Spleen (tissue), 11 donors: ENCODE data around the gene KCNJ6. TPM values are rescaled to one million over a fixed set of nuclear protein-coding genes. Genes with fewer than 3 reads are reported as not detected.

ENCODE experiments used
- DNase-seq: peaks from one replicate; pipeline ENCODE4 v3.0.0-alpha.2; 2020
- H3K27ac ChIP-seq, 8 donors: fragments of 200-600 bp; sonication (generic) in 7 of 8; 1 replicate in 4 of 8; 2 replicates in 4 of 8; pipeline versions ENCODE4 v1.5.0 to v1.8.0; 2016 to 2021; ENCODE audit warnings: inconsistent platforms in 4 of 8, mild to moderate bottlenecking in 4 of 8, moderate library complexity in 1 of 8
- H3K27me3 ChIP-seq, 7 donors: fragments of 200-600 bp; sonication (generic) in 6 of 7; replicated peaks in 1 of 7; 1 replicate in 4 of 7; 2 replicates in 3 of 7; pipeline versions ENCODE4 v1.5.0 to v1.8.0; 2016 to 2021; ENCODE audit warnings: inconsistent platforms in 3 of 7, mild to moderate bottlenecking in 1 of 7
- H3K36me3 ChIP-seq, 6 donors: fragments of 200-600 bp; sonication (generic) in 5 of 6; 1 replicate in 4 of 6; 2 replicates in 2 of 6; pipeline versions ENCODE4 v1.5.0 to v1.8.0; 2016 to 2021; ENCODE audit warnings: inconsistent platforms in 2 of 6
- H3K4me1 ChIP-seq, 6 donors: fragments of 200-600 bp; sonication (generic) in 5 of 6; 1 replicate in 3 of 6; 2 replicates in 3 of 6; pipeline versions ENCODE4 v1.5.0 to v1.8.0; 2016 to 2021; ENCODE audit warnings: inconsistent platforms in 3 of 6
- H3K4me3 ChIP-seq, 8 donors: fragments of 200-600 bp; sonication (generic) in 7 of 8; 1 replicate in 4 of 8; 2 replicates in 4 of 8; pipeline versions ENCODE4 v1.5.0 to v1.8.0; 2016 to 2021; ENCODE audit warnings: inconsistent platforms in 4 of 8, mild to moderate bottlenecking in 4 of 8, moderate library complexity in 2 of 8
- H3K9me3 ChIP-seq, 8 donors: fragments of 200-600 bp; sonication (generic) in 7 of 8; 1 replicate in 4 of 8; 2 replicates in 4 of 8; pipeline versions ENCODE4 v1.5.0 to v1.8.0; 2016 to 2021; ENCODE audit warnings: inconsistent platforms in 4 of 8
- POLR2A ChIP-seq, 3 donors: fragments of 450-650 bp; IDR thresholded peaks; one replicate each; pipeline ENCODE4 v1.5.1; 2017; ENCODE audit warnings: antibody characterized with exemption in 3 of 3, mild to moderate bottlenecking in 1 of 3
- POLR2AphosphoS5 ChIP-seq, 3 donors: sonication (generic); formaldehyde crosslinking; IDR thresholded peaks; one replicate each; pipeline ENCODE4 v1.5.1; 2017; ENCODE audit warnings: antibody characterized with exemption in 3 of 3
- WGBS, 5 donors: extraction: QIAGEN DNeasy Blood & Tissue Kit in 3 of 5; methylation state at CpG; one replicate each; pipeline versions ENCODE4 v1.1.5 to v1.1.7; 2013 to 2018; 5-methylcytosine and 5-hydroxymethylcytosine counted together
- intact Hi-C: fragments of 100-400 bp; cut with DNase I; formaldehyde crosslinking; loops from one replicate; pipeline ENCODE4 v1.15.0; 2023; ENCODE audit warnings: low total_unique reads
- polyA plus RNA-seq, 3 donors: library from polyadenylated mRNA; stranded (reverse); fragments of 200-250 nt; gene quantifications; one replicate each; pipeline ENCODE4 v1.2.1, GENCODE V29; 2013
- total RNA-seq, 7 donors: library from RNA; depleted of rRNA in 3 of 7; stranded (reverse); fragments of >200 nt in 3 of 7; fragmentation: NEBNext Ultra II Directional in 4 of 7; extraction: Animal tissue kit (Norgen Biotek cat#: 25700) in 4 of 7; gene quantifications; one replicate each; pipeline versions ENCODE4 v1.1.0 to v1.2.1, GENCODE V29; 2016 to 2021
- TF ChIP-seq, protein P1 (sequence below), 11 experiments: fragments of 200-600 bp in 7 of 11; fragments of 450-650 bp in 4 of 11; sonication (generic) in 4 of 11; IDR thresholded peaks in 8 of 11; conservative IDR thresholded peaks in 3 of 11; 1 replicate in 7 of 11; 2 replicates in 4 of 11; pipeline versions ENCODE4 v1.4.0 to v1.8.0; 2016 to 2021; ENCODE audit warnings: antibody characterized with exemption in 11 of 11, inconsistent platforms in 4 of 11, mild to moderate bottlenecking in 1 of 11
- donor health status: healthy with polysubstance abuse.
- donor health status: DM: no; HTN: no; CAD: no; lungs with moderate emphysema.
- donor health status: DM: no; HTN: no; CAD: no.
- donor health status: Bipolar disorder and iron deficiency.
- donor health status: healthy.
- donor health status: DM: no; HTN: no; CAD: no.
- donor health status: DM: yes; HTN: yes; CAD: no.

KCNJ6 gene
- total and polyA plus RNA-seq, 10 donors = under 0.01 to 0.36 (median 0.10) TPM; not detected in 6

DNA sequence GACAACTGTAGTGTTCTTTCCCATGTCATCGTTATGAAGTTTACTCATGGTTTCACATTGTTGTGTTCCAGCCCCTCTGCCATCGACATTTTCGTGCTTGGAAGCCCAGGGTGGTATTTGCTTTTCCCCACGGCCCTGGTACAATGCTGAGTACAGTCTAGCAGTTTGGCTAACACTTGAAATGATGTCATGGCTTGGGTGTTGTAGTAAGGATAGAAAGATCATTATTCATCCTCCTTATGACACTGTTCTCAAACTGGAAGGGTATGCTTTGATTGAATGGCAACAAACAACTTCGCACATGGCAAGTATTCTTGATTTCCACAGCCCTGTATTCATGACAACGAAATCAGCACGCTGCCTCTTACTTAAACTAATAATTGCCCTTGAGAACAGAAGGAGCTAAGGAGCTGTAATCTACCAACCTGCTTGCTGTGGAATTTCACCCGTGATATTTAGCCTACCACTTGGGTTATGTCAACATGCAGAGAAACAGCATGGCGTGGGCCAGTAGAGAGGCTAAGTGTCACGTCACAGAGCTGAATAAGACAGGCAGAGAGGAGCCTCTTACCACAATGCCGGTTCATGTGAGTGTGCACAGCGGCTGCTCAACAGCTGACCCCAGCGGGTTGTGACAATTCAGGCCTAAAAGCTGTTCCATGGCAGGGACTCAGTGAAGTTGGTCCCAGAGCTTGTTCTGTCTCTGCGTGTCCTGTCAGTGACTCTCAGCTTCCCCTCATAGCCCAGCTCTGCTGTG, 73.9 kb downstream of the KCNJ6 start:
- TF ChIP-seq POLR2AphosphoS5 (IDR thresholded peaks at IDR 0.05) = no peak
- TF ChIP-seq, protein P1, sequence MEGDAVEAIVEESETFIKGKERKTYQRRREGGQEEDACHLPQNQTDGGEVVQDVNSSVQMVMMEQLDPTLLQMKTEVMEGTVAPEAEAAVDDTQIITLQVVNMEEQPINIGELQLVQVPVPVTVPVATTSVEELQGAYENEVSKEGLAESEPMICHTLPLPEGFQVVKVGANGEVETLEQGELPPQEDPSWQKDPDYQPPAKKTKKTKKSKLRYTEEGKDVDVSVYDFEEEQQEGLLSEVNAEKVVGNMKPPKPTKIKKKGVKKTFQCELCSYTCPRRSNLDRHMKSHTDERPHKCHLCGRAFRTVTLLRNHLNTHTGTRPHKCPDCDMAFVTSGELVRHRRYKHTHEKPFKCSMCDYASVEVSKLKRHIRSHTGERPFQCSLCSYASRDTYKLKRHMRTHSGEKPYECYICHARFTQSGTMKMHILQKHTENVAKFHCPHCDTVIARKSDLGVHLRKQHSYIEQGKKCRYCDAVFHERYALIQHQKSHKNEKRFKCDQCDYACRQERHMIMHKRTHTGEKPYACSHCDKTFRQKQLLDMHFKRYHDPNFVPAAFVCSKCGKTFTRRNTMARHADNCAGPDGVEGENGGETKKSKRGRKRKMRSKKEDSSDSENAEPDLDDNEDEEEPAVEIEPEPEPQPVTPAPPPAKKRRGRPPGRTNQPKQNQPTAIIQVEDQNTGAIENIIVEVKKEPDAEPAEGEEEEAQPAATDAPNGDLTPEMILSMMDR (IDR thresholded peaks at IDR 0.05 in 8 of 11, conservative IDR thresholded peaks at IDR 0.05 in 3 of 11) = no peak
- TF ChIP-seq POLR2A (IDR thresholded peaks at IDR 0.05) = no peak
- Histone ChIP-seq H3K9me3 (no peaks in the 10 kb centered on the region), H3K36me3 (no peaks in the 10 kb centered on the region), H3K4me3 (no peak overlapping the region), H3K27ac (no peak overlapping the region), H3K4me1 (no peaks in the 10 kb centered on the region), H3K27me3 (no peaks in the 10 kb centered on the region)
- no peak for DNase-seq
- intact Hi-C loops = no loop called here
- 79 to 90% (median 84%) methylated on average over 14 of the region's 14 CpGs for WGBS, 5 donors

DNA sequence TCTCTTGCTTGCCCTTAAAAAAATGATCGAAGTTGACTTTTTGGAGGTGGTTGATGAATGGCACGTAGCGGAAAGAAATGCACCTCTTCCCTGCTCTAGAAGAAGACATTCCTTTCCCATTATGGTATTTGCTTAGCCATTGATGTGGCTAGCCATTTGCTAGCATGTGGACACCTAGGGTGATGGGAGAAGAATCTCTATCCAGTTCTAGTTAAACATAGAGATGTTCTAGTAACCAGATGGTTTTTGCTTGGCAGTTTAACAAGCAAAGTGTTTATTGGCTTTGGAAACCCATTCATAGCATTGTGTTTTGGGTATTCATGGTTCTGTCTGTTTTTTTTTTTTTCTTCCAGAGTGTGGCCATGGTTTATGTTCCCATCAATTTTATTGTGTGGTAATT, 78.9 kb downstream of the KCNJ6 start:
- Histone ChIP-seq H3K4me1 (no peaks in the 10 kb centered on the region), H3K4me3 (no peak overlapping the region), H3K36me3 (no peaks in the 10 kb centered on the region), H3K27me3 (peaks cover 0 to 10% (median 0%) of the 10 kb centered on the region in 7 donors), H3K9me3 (no peaks in the 10 kb centered on the region), H3K27ac (no peak overlapping the region)
- intact Hi-C loops = no loop called here
- DNase-seq = no peak
- TF ChIP-seq, protein P1 (IDR thresholded peaks at IDR 0.05 in 8 of 11, conservative IDR thresholded peaks at IDR 0.05 in 3 of 11) = no peak
- no peak for TF ChIP-seq POLR2AphosphoS5 (IDR thresholded peaks at IDR 0.05)
- no peak for TF ChIP-seq POLR2A (IDR thresholded peaks at IDR 0.05)
- WGBS, 5 donors = 95 to 99% (median 97%) methylated on average over 3 of the region's 3 CpGs

DNA sequence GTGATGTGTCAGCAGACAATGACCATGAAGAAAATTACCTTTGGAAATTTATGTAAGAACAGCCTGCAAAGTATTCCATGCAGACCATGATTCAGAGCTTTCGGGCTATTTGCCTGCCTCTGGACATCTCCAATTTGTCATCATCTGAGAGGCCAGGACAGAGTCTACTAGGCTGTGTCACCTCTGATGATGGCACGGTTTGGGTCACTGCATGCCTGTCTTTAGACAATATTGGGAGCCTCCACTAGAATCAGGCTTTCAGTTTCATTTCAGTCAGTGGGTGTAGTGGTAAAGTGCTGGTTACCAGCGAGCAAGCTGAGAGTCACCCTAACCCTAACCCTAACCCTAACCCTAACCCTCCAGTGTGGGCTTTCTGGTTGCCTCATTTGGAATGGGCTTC, 80.8 kb downstream of the KCNJ6 start:
- Histone ChIP-seq H3K27ac (no peak overlapping the region), H3K4me1 (no peaks in the 10 kb centered on the region), H3K36me3 (no peaks in the 10 kb centered on the region), H3K9me3 (no peaks in the 10 kb centered on the region), H3K4me3 (no peak overlapping the region), H3K27me3 (peaks cover 0 to 11% (median 0%) of the 10 kb centered on the region in 7 donors)
- 62 to 85% (median 77%) methylated on average over 3 of the region's 3 CpGs for WGBS, 5 donors
- no peak for TF ChIP-seq POLR2A (IDR thresholded peaks at IDR 0.05)
- TF ChIP-seq, protein P1 (IDR thresholded peaks at IDR 0.05 in 8 of 11, conservative IDR thresholded peaks at IDR 0.05 in 3 of 11) = no peak
- TF ChIP-seq POLR2AphosphoS5 (IDR thresholded peaks at IDR 0.05) = no peak
- DNase-seq = no peak
- intact Hi-C loops = no loop called here

DNA sequence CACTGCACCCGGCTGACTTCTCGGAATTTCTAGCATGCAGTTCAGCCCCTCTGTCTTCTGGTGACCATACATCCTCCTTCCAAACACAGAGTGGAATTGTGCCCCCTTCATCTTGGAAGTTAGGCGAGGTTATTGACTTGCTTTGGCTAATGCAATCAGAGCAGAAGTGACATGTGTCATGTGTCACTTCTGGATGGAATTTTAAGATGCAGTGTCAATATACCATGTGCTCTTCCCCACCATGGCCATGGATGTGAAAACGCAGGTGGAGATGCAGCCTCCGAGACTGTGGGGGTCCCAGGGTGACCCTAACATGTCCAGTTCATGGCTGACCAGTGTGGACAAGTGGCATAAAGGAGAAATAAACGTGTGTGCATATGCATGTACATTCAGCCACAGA, 83.0 kb downstream of the KCNJ6 start:
- H3K4me3 ChIP-seq = no peak overlapping the region
- H3K27me3 ChIP-seq = peaks cover 0 to 24% (median 0%) of the 10 kb centered on the region in 7 donors
- H3K9me3 ChIP-seq = no peaks in the 10 kb centered on the region
- peaks cover 0 to 4% (median 0%) of the 10 kb centered on the region in 6 donors for H3K4me1 ChIP-seq
- TF ChIP-seq POLR2A (IDR thresholded peaks at IDR 0.05) = no peak
- TF ChIP-seq, protein P1 (IDR thresholded peaks at IDR 0.05 in 8 of 11, conservative IDR thresholded peaks at IDR 0.05 in 3 of 11) = no peak
- no peak for DNase-seq
- H3K36me3 ChIP-seq = no peaks in the 10 kb centered on the region
- intact Hi-C loops = no loop called here
- no peak overlapping the region for H3K27ac ChIP-seq
- 67 to 85% (median 79%) methylated on average over 6 of the region's 6 CpGs for WGBS, 5 donors
